Measurements from ENCODE around the gene CFAP45. TPM values are rescaled to one million over a fixed set of nuclear protein-coding genes. Genes with fewer than 3 reads are reported as not detected.

The CFAP45 gene
- total and polyA plus RNA-seq, 12 donors: 0.17 to 1.5 (median 0.56) TPM

GRCh38 chr1:159868766-159869165 lies 31.2 kb downstream of the CFAP45 start:
- Histone ChIP-seq H3K4me1 (peaks cover 4 to 28% (median 17%) of the 10 kb centered on the region in 9 donors), H3K36me3 (no peaks in the 10 kb centered on the region), H3K9me3 (no peaks in the 10 kb centered on the region), H3K27me3 (peaks cover 0 to 21% (median 5%) of the 10 kb centered on the region in 7 donors), H3K27ac (no peak overlapping the region), H3K4me3 (no peak overlapping the region)
- DNase-seq (no peak), ATAC-seq (no peak)
- intact Hi-C loops (cut with DNase I): no loop called here
- 78 to 88% methylated on average over 3 of the region's 3 CpGs for whole genome bisulfite sequencing, 2 donors
- TF ChIP-seq, protein P1, sequence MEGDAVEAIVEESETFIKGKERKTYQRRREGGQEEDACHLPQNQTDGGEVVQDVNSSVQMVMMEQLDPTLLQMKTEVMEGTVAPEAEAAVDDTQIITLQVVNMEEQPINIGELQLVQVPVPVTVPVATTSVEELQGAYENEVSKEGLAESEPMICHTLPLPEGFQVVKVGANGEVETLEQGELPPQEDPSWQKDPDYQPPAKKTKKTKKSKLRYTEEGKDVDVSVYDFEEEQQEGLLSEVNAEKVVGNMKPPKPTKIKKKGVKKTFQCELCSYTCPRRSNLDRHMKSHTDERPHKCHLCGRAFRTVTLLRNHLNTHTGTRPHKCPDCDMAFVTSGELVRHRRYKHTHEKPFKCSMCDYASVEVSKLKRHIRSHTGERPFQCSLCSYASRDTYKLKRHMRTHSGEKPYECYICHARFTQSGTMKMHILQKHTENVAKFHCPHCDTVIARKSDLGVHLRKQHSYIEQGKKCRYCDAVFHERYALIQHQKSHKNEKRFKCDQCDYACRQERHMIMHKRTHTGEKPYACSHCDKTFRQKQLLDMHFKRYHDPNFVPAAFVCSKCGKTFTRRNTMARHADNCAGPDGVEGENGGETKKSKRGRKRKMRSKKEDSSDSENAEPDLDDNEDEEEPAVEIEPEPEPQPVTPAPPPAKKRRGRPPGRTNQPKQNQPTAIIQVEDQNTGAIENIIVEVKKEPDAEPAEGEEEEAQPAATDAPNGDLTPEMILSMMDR (IDR thresholded peaks at IDR 0.05): no peak

- TF ChIP-seq, protein P1 (IDR thresholded peaks at IDR 0.05): no peak
- intact Hi-C loops (cut with DNase I): no loop called here
- peak; percentile 59 to 91 (median 74) for ATAC-seq
- no peak overlapping the region for H3K4me3 ChIP-seq
- peaks cover 0 to 15% (median 5%) of the 10 kb centered on the region in 7 donors for H3K27me3 ChIP-seq
- 14 to 18% methylated on average over 9 of the region's 9 CpGs for WGBS, 2 donors
- no peak overlapping the region for H3K27ac ChIP-seq
- peaks cover 4 to 28% (median 17%) of the 10 kb centered on the region in 9 donors for H3K4me1 ChIP-seq
- no peaks in the 10 kb centered on the region for H3K36me3 ChIP-seq
- DNase-seq: no peak
- no peaks in the 10 kb centered on the region for H3K9me3 ChIP-seq
Measured at GRCh38 chr1:159867664-159868026, 32.3 kb downstream of the CFAP45 start.

DNA sequence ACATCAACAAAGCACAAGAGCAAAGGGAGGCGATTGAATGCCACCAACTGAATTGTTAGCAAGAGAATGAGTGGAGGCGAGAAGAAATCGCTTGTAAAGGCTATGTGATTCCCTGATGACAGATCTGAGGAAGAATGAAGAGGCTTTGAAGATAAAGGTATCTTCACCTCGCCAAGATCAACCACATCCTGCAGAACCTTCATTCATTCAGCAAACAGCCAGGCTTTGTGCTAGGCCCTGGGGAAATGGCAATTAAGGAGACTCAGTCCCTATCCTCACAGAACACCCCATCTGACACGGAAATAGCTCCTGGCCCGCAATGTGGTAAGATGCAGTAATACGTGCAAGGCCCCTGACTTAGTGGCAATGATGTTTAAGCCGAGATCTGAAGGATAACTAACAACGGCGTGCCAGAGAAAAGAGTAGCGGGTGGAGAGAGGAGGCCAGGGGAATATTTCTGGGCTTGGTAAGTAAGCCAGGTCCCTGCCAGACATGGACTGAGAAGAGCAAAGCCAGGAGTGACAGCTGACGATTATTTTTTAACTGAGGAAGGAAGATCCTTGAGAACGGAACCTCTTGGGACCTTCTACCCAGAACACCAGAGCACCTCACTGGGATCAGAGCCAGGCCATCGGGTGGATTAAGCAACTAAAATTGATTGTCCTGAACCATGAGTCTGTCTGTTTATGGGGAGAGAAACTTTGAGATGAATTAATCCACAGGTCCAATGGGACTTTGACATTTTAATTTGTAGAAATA lies 32.9 kb downstream of the CFAP45 start:
- H3K36me3 ChIP-seq: no peaks in the 10 kb centered on the region
- no peaks in the 10 kb centered on the region for H3K9me3 ChIP-seq
- peaks cover 0 to 11% (median 4%) of the 10 kb centered on the region in 7 donors for H3K27me3 ChIP-seq
- DNase-seq: no peak
- H3K4me1 ChIP-seq: peaks cover 4 to 28% (median 17%) of the 10 kb centered on the region in 9 donors
- 61 to 65% methylated on average over 14 of the region's 14 CpGs for WGBS, 2 donors
- H3K27ac ChIP-seq: no peak overlapping the region
- intact Hi-C loops (cut with DNase I): no loop called here
- H3K4me3 ChIP-seq: no peak overlapping the region
- ATAC-seq: no peak
- TF ChIP-seq, protein P1 (IDR thresholded peaks at IDR 0.05): no peak

GRCh38 chr1:159866066-159866465 lies 33.9 kb downstream of the CFAP45 start:
- H3K4me3 ChIP-seq: no peak overlapping the region
- no peak for DNase-seq
- H3K27me3 ChIP-seq: peaks cover 0 to 11% (median 0%) of the 10 kb centered on the region in 7 donors
- WGBS, 2 donors: 83% methylated on average over 1 of the region's 1 CpG
- H3K27ac ChIP-seq: no peak overlapping the region
- no peak for ATAC-seq
- TF ChIP-seq, protein P1 (IDR thresholded peaks at IDR 0.05): no peak
- H3K9me3 ChIP-seq: no peaks in the 10 kb centered on the region
- peaks cover 4 to 28% (median 17%) of the 10 kb centered on the region in 9 donors for H3K4me1 ChIP-seq
- intact Hi-C loops (cut with DNase I): no loop called here
- peaks cover 0 to 6% (median 0%) of the 10 kb centered on the region in 9 donors for H3K36me3 ChIP-seq

Data from heart right ventricle (tissue), 16 donors.